NB4 (cell line): ENCODE measurements around the gene CPNE5.

Experiments used
- DNase-seq: peaks from one replicate; pipeline ENCODE4 v3.0.0; 2010; ENCODE audit warnings: low read depth
- H3K4me3 ChIP-seq: one replicate; pipeline ENCODE4 v1.5.1; 2011; ENCODE audit warnings: mild to moderate bottlenecking, low read depth, low read length, moderate library complexity
- MYC ChIP-seq: IDR thresholded peaks from 2 replicates; pipeline ENCODE4 v1.6.1; 2011; ENCODE audit warnings: low read depth, low read length
- POLR2A ChIP-seq: IDR thresholded peaks from 2 replicates; pipeline ENCODE4 v1.6.1; 2011; ENCODE audit warnings: mild to moderate bottlenecking; ENCODE audit not compliant: insufficient read length; ENCODE audit errors: extremely low read depth
- TF ChIP-seq, protein P1 (sequence below): IDR thresholded peaks from one replicate; pipeline ENCODE4 v1.5.1; 2012; ENCODE audit warnings: low read depth, low read length
- TF ChIP-seq, protein P2 (sequence below): IDR thresholded peaks from 2 replicates; pipeline ENCODE4 v1.6.1; 2011; ENCODE audit warnings: low read depth, low read length

The CPNE5 gene

GRCh38 chr6:36875250-36875633, 36.0 kb upstream of the CPNE5 start:
- peak overlapping the region; percentile 84 for H3K4me3 ChIP-seq
- TF ChIP-seq MYC (no peak), POLR2A (no peak)
- TF ChIP-seq, protein P1, sequence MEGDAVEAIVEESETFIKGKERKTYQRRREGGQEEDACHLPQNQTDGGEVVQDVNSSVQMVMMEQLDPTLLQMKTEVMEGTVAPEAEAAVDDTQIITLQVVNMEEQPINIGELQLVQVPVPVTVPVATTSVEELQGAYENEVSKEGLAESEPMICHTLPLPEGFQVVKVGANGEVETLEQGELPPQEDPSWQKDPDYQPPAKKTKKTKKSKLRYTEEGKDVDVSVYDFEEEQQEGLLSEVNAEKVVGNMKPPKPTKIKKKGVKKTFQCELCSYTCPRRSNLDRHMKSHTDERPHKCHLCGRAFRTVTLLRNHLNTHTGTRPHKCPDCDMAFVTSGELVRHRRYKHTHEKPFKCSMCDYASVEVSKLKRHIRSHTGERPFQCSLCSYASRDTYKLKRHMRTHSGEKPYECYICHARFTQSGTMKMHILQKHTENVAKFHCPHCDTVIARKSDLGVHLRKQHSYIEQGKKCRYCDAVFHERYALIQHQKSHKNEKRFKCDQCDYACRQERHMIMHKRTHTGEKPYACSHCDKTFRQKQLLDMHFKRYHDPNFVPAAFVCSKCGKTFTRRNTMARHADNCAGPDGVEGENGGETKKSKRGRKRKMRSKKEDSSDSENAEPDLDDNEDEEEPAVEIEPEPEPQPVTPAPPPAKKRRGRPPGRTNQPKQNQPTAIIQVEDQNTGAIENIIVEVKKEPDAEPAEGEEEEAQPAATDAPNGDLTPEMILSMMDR, result no peak
- TF ChIP-seq, protein P2, sequence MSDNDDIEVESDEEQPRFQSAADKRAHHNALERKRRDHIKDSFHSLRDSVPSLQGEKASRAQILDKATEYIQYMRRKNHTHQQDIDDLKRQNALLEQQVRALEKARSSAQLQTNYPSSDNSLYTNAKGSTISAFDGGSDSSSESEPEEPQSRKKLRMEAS, result no peak
- no peak for DNase-seq

DNA sequence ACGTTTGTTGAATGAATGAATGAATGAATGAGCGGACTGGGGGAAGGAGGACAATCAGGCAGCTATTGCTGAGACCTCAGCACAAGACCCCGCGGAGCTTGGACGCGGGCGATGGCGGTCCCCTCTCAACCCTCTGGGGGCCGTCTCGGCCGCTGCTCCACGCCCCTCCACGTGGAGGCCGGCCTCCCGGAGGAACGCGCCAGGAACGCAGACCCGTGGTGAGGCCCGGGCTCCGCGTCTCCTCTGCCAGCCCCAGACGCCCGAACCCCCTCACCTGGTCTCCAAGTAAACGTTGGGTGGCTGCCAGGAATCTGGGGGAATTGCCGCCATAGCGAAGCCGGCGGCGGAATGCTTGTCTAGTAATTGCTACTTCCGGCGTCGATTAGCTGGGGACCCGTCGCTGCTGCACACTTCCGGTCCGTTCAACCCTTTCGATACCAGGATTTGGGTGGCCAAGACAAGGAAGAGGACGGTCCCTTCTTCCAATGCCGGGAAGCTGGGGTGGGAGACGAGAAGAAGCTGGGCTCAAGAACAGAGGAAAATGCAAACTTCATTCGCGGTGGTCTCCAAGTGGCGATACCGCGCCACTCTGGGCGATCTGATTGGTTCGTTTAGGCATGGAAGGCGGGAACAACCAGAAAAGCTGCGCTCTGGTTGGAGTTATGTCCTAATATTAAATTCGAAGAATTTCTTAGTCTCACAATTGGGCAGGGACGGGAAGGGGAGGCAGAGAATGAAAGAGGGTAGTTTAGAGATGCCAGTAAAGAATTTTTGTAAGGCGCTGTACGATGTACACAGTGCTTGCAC, 35.4 kb upstream of the CPNE5 start, which contains the start of gene PPIL1:
PPIL1 (minus strand) TSS at position 361 of the 807 bp plus-strand sequence; CDS start at position 330, 31 bp downstream.
- peak within 1 kb of the TSS; percentile 84 for H3K4me3 ChIP-seq
- peak; percentile 92 for DNase-seq
- peak; percentile 85 for TF ChIP-seq MYC
- TF ChIP-seq POLR2A, result peak; percentile 47
- TF ChIP-seq, protein P2, result peak; percentile 67
- TF ChIP-seq, protein P1, result no peak

GRCh38 chr6:36873612-36874442, 34.6 kb upstream of the CPNE5 start:
- TF ChIP-seq, protein P2, result no peak
- TF ChIP-seq POLR2A (no peak), MYC (no peak; the same call in 1 of the 2 replicates)
- TF ChIP-seq, protein P1, result no peak
- peak overlapping the region; percentile 84 for H3K4me3 ChIP-seq
- DNase-seq, result peak; percentile 46

DNA sequence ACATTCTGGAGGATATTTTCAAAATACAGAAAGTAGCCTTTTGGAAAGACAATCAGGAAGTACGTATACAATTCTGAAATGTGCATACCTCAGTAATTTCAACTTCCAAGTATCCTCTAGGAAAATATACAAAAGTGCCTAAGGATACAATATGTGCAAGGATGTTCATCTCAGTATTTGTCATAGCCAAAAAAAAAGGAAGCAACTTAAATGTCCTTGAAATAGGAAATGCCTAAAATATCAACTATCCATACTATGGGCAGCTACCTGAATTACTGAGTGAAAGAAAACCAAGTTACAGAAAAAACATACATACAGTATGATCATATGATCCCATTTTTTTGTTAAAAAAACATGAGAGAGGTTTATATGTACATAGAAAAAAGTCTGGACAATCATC, 33.9 kb upstream of the CPNE5 start:
- peak overlapping the region; percentile 84 for H3K4me3 ChIP-seq
- DNase-seq, result no peak
- TF ChIP-seq MYC (no peak), POLR2A (no peak)
- TF ChIP-seq, protein P2, result no peak
- TF ChIP-seq, protein P1, result no peak

DNA sequence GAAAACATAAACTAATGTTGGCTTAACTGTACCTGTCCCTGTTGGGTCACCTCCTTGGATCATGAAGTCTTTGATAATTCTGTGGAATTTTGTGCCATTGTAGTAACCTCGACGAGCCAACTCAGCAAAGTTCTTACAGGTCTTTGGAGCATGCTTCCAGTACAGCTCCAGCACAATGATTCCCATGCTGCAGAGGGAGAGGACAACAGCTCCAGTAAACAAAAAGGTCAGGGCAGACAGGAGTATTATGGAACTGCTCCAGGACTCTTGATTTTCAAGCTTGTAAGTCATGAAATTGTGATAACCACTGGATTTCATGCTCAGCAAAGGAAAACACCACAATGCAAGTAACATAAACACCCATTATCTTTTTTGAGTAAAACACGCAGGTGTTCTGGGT, 32.4 kb upstream of the CPNE5 start:
- H3K4me3 ChIP-seq, result no peak overlapping the region
- TF ChIP-seq, protein P1, result no peak
- TF ChIP-seq MYC (no peak), POLR2A (no peak)
- TF ChIP-seq, protein P2, result no peak
- DNase-seq, result no peak
